ENCODE measurements around the gene RGP1. TPM values are rescaled to one million over a fixed set of nuclear protein-coding genes. Genes with fewer than 3 reads are reported as not detected.

The RGP1 gene
- total and polyA plus RNA-seq, 9 of the 15 experiments (the other 6 are each of a cell fraction or from before 2014, with no cell fraction given), result 0.42 to 13.8 (median 6.7) TPM

- TF ChIP-seq YY1 (IDR thresholded peaks at IDR 0.05; ENCODE audit: borderline replicate concordance in 1 of 3, control insufficient read depth in 1 of 3, extremely low read depth in 1 of 3, insufficient read depth in 3 of 3, insufficient read length in 1 of 3, insufficient replicate concordance in 2 of 3, low read depth in 1 of 3, low read length in 2 of 3) (no peak), ARNT (IDR thresholded peaks at IDR 0.05) (no peak), SLC30A9 (CRISPR knock-in tag; IDR thresholded peaks at IDR 0.05) (no peak), MCM3 (IDR thresholded peaks at IDR 0.05) (no peak), CHD2 (IDR thresholded peaks at IDR 0.05; ENCODE audit: low read depth, low read length) (no peak), HINFP (tag; conservative IDR thresholded peaks at IDR 0.05; ENCODE audit: low read depth) (no peak), KLF1 (tag; IDR thresholded peaks at IDR 0.05) (no peak), RFX1 (IDR thresholded peaks at IDR 0.05) (no peak), TSC22D4 (tag; IDR thresholded peaks at IDR 0.05) (no peak)
Observed at GRCh38 chr9:35738924-35739323, 10.2 kb upstream of the RGP1 start (continued).

GRCh38 chr9:35740243-35740642 is 8.8 kb upstream of the RGP1 start:
- DNase-seq (ENCODE audit: extremely low read depth in 1 of 4, low spot score in 3 of 4) (no peak), ATAC-seq (no peak), FAIRE-seq (no peak)
- ChIA-PET CTCF (ENCODE audit: low intra/inter-chr PET ratio) (no interaction called here), POLR2A (interaction anchor here (0.6 to 4.8 kb wide), 4 partner anchors 8 to 398 kb away, joined by 3 to 21 read pairs (median 3); partner anchors contain the start of genes GBA2 and RGP1)
- H3K79me2 ChIP-seq (ENCODE audit: control insufficient read depth, insufficient read depth, low read length), result peaks cover 22% of the 10 kb centered on the region
- H2AFZ ChIP-seq (ENCODE audit: low read depth, low read length), result no peak overlapping the region
- no peaks in the 10 kb centered on the region for H3K9me3 ChIP-seq (replicated peaks; ENCODE audit: control insufficient read depth, insufficient read depth, low read depth, low read length)
- intact Hi-C loops (cut with micrococcal nuclease) (no loop called here), in situ Hi-C loops (cut with MboI) (no loop called here)
- H3K9me1 ChIP-seq (ENCODE audit: control insufficient read depth, insufficient read depth, low read length), result no peaks in the 10 kb centered on the region
- TF ChIP-seq RCOR1 (IDR thresholded peaks at IDR 0.05; ENCODE audit: borderline replicate concordance in 1 of 2, low read depth in 2 of 2, low read length in 2 of 2), result no peak
- TF ChIP-seq PRDM10 (IDR thresholded peaks at IDR 0.05; ENCODE audit: partially characterized antibody), result peak; percentile 89
- TF ChIP-seq ZNF436 (CRISPR knock-in tag; IDR thresholded peaks at IDR 0.05), result no peak
- no peak for TF ChIP-seq FIP1L1 (IDR thresholded peaks at IDR 0.05; ENCODE audit: low read depth, low read length, poor library complexity, severe bottlenecking)
- 0 out of 2 replicates have a peak, but pooled peaks have one; percentile 23 for TF ChIP-seq RBFOX2 (IDR thresholded peaks at IDR 0.05; ENCODE audit: low read depth, low read length)
- TF ChIP-seq CTBP1 (IDR thresholded peaks at IDR 0.05; ENCODE audit: borderline replicate concordance), result no peak
- TF ChIP-seq CHD1 (IDR thresholded peaks at IDR 0.05; ENCODE audit: low read length), result no peak
- no peak for TF ChIP-seq SMARCA4 (IDR thresholded peaks at IDR 0.05)
- no TSS peak for BruUV-seq (replicated peaks)
- 98% methylated on average over 6 of the region's 6 CpGs for WGBS (ENCODE audit: insufficient coverage, low coverage, missing lambda C conversion rate)
- H3K4me3 ChIP-seq, result no peak overlapping the region
- no peak overlapping the region for H3K27ac ChIP-seq (ENCODE audit: extremely low read depth, low read depth, low read length)
- H3K4me2 ChIP-seq (ENCODE audit: insufficient read depth, low read length), result no peak overlapping the region
- no peaks in the 10 kb centered on the region; a peak in 1 of 5 replicates for H3K4me1 ChIP-seq (replicated peaks in 1 of 2; ENCODE audit: control insufficient read depth in 2 of 2, insufficient read depth in 2 of 2, low read length in 2 of 2)
- no peaks in the 10 kb centered on the region for H3K27me3 ChIP-seq (ENCODE audit: control insufficient read depth in 2 of 2, insufficient read depth in 2 of 2, low read length in 2 of 2)
- H3K9ac ChIP-seq (ENCODE audit: insufficient read depth in 1 of 2, low read depth in 2 of 2, low read length in 2 of 2), result no peak overlapping the region
- peaks cover 97% of the 10 kb centered on the region for H3K36me3 ChIP-seq (ENCODE audit: control insufficient read depth, insufficient read depth, low read length)
- no peaks in the 10 kb centered on the region for H4K20me1 ChIP-seq (replicated peaks; ENCODE audit: control insufficient read depth, insufficient read depth, low read length)
